ENCODE measurements around the gene SAA1.
"Not testable (repeated sequence)": the region's sequence is repeated elsewhere in the genome, so short reads cannot be mapped to it uniquely, and the experiment has no call there.

The SAA1 gene

GRCh38 chr11:18261721-18262120, 4.3 kb upstream of the SAA1 start:
- DNase-seq = no peak

- DNase-seq = not testable (repeated sequence)
These were observed 3.2 kb upstream of the SAA1 start for GRCh38 chr11:18262681-18263350.

GRCh38 chr11:18264035-18264434, 2.0 kb upstream of the SAA1 start:
- DNase-seq = no peak

- no peak for DNase-seq
These were observed 1.1 kb upstream of the SAA1 start for GRCh38 chr11:18264677-18265555.

- not testable (repeated sequence) for DNase-seq
These were observed 1.5 kb downstream of the SAA1 start for GRCh38 chr11:18267335-18268133.

- not testable (repeated sequence) for DNase-seq
These were observed 3.2 kb downstream of the SAA1 start for GRCh38 chr11:18269252-18269651.

GRCh38 chr11:18270102-18270501, 4.0 kb downstream of the SAA1 start:
- DNase-seq = no peak

- no peak for DNase-seq
These were observed 5.1 kb downstream of the SAA1 start for GRCh38 chr11:18271206-18271605.

- no peak for DNase-seq
These were observed 11.7 kb downstream of the SAA1 start for GRCh38 chr11:18277565-18278271.

GRCh38 chr11:18280438-18281045, 14.5 kb downstream of the SAA1 start:
- DNase-seq = no peak

GRCh38 chr11:18282626-18283025, 16.6 kb downstream of the SAA1 start:
- DNase-seq = no peak

GRCh38 chr11:18285841-18286240, 19.8 kb downstream of the SAA1 start:
- no peak for DNase-seq

- DNase-seq = no peak
These were observed 22.8 kb downstream of the SAA1 start for GRCh38 chr11:18288911-18289310.

- no peak for DNase-seq
These were observed 28.8 kb downstream of the SAA1 start for GRCh38 chr11:18294862-18295261.

GRCh38 chr11:18295316-18295715, 29.3 kb downstream of the SAA1 start:
- DNase-seq = no peak

- DNase-seq = no peak
These were observed 33.7 kb downstream of the SAA1 start for GRCh38 chr11:18299721-18300120.

GRCh38 chr11:18304745-18305144, 38.7 kb downstream of the SAA1 start:
- DNase-seq = no peak

GRCh38 chr11:18307461-18308139, 41.5 kb downstream of the SAA1 start:
- no peak for DNase-seq

- no peak for DNase-seq
These were observed 42.2 kb downstream of the SAA1 start for GRCh38 chr11:18308242-18308641.

- no peak for DNase-seq
These were observed 43.6 kb downstream of the SAA1 start for GRCh38 chr11:18309691-18310090.

GRCh38 chr11:18310800-18311340, 44.8 kb downstream of the SAA1 start:
- no peak for DNase-seq

Measured in activated naive CD4-positive, alpha-beta T cell treated with Interleukin-2 at 50 U/mL for 16 hours (primary cell).